ENCODE data around the gene ACAA1.

ACAA1 gene

GRCh38 chr3:38131621-38132369, 5.1 kb downstream of the ACAA1 start:
- no peak for TF ChIP-seq ZFX (IDR thresholded peaks at IDR 0.05; ENCODE audit: borderline replicate concordance)
- peak; percentile 58 for TF ChIP-seq CTCF (IDR thresholded peaks at IDR 0.05)
- H3K27ac ChIP-seq = no peak overlapping the region

- TF ChIP-seq CTCF (IDR thresholded peaks at IDR 0.05) (no peak), ZFX (IDR thresholded peaks at IDR 0.05; ENCODE audit: borderline replicate concordance) (no peak)
- no peak overlapping the region for H3K27ac ChIP-seq
These were observed 6.3 kb downstream of the ACAA1 start for GRCh38 chr3:38130631-38131065.

GRCh38 chr3:38129058-38129457, 7.9 kb downstream of the ACAA1 start:
- no peak for TF ChIP-seq ZFX (IDR thresholded peaks at IDR 0.05; ENCODE audit: borderline replicate concordance)
- TF ChIP-seq CTCF (IDR thresholded peaks at IDR 0.05) = no peak

GRCh38 chr3:38128303-38128655, 8.6 kb downstream of the ACAA1 start:
- no peak for TF ChIP-seq CTCF (IDR thresholded peaks at IDR 0.05)
- TF ChIP-seq ZFX (IDR thresholded peaks at IDR 0.05; ENCODE audit: borderline replicate concordance) = no peak
- no peak overlapping the region for H3K27ac ChIP-seq

More at GRCh38 chr3:38129058-38129457, 7.9 kb downstream of the ACAA1 start:
- H3K27ac ChIP-seq = no peak overlapping the region

- TF ChIP-seq CTCF (IDR thresholded peaks at IDR 0.05) (no peak), ZFX (IDR thresholded peaks at IDR 0.05; ENCODE audit: borderline replicate concordance) (no peak)
- H3K27ac ChIP-seq = no peak overlapping the region
These were observed 9.2 kb downstream of the ACAA1 start for GRCh38 chr3:38127611-38128302.

GRCh38 chr3:38126121-38126892, 10.6 kb downstream of the ACAA1 start:
- no peak overlapping the region for H3K27ac ChIP-seq
- TF ChIP-seq CTCF (IDR thresholded peaks at IDR 0.05) (no peak), ZFX (IDR thresholded peaks at IDR 0.05; ENCODE audit: borderline replicate concordance) (no peak)
